Measurements from ENCODE around the gene PRKAR1B. TPM values are rescaled to one million over a fixed set of nuclear protein-coding genes. Genes with fewer than 3 reads are reported as not detected.

The PRKAR1B gene
- total and polyA plus RNA-seq, 2 donors (not counting 1 experiment from before 2014, with no cell fraction given), result 4.5 to 8.6 TPM

GRCh38 chr7:503575-504111, 223.4 kb downstream of the PRKAR1B start:
- H3K27ac ChIP-seq (ENCODE audit: low read length in 2 of 2), result no peak overlapping the region
- intact Hi-C loops (cut with micrococcal nuclease), result no loop called here
- 96% methylated on average over 20 of the region's 20 CpGs for WGBS (ENCODE audit: insufficient coverage)
- H3K36me3 ChIP-seq (replicated peaks in 1 of 2; ENCODE audit: control extremely low read depth in 1 of 2, control insufficient read depth in 1 of 2, extremely low read depth in 1 of 2, insufficient read depth in 2 of 2, low read length in 1 of 2), result no peaks in the 10 kb centered on the region
- no peak for DNase-seq
- no peak overlapping the region for H3K27ac Mint-ChIP-seq
- ChIA-PET CTCF (no interaction called here), POLR2A (no interaction called here)
- H3K27me3 ChIP-seq (replicated peaks in 1 of 4; ENCODE audit: control extremely low read depth in 1 of 4, control insufficient read depth in 3 of 4, insufficient read depth in 4 of 4, low read length in 3 of 4), result no peaks in the 10 kb centered on the region
- H3K79me2 ChIP-seq (ENCODE audit: control insufficient read depth, insufficient read depth, low read length), result no peaks in the 10 kb centered on the region
- no peak overlapping the region for H3K4me2 ChIP-seq (replicated peaks; ENCODE audit: low read depth, low read length, poor library complexity, severe bottlenecking)
- no peak for ATAC-seq (ENCODE audit: low read depth)
- H3K4me1 ChIP-seq (ENCODE audit: control insufficient read depth in 2 of 2, insufficient read depth in 2 of 2, low read length in 2 of 2), result no peaks in the 10 kb centered on the region
- no peaks in the 10 kb centered on the region for H3K4me1 Mint-ChIP-seq
- no peak overlapping the region for H2AFZ ChIP-seq (ENCODE audit: insufficient read depth, low read depth, low read length, poor library complexity, severe bottlenecking)
- H3K4me3 ChIP-seq (ENCODE audit: control extremely low read depth in 1 of 5, extremely low read depth in 1 of 5, insufficient read depth in 1 of 5, low read depth in 2 of 5, low read length in 4 of 5), result no peak overlapping the region
- H3K27me3 Mint-ChIP-seq, result no peaks in the 10 kb centered on the region
- H3K4me3 Mint-ChIP-seq, result no peak overlapping the region
- TF ChIP-seq EZH2 (IDR thresholded peaks at IDR 0.05; ENCODE audit: borderline replicate concordance, insufficient read depth, low read depth, low read length, poor library complexity, severe bottlenecking), result no peak
- no peak for TF ChIP-seq CTCF (IDR thresholded peaks at IDR 0.05)
- no peaks in the 10 kb centered on the region for H4K20me1 ChIP-seq (ENCODE audit: control insufficient read depth, insufficient read depth, low read length, poor library complexity, severe bottlenecking)
- no peaks in the 10 kb centered on the region for H3K9me3 Mint-ChIP-seq (ENCODE audit: insufficient read depth)
- peaks cover 0 to 11% (median 0%) of the 10 kb centered on the region in 3 donors for H3K9me3 ChIP-seq (ENCODE audit: control extremely low read depth in 1 of 3, control insufficient read depth in 2 of 3, insufficient read depth in 1 of 3, low read length in 2 of 3)
- no peak overlapping the region for H3K9ac ChIP-seq (ENCODE audit: low read length)

GRCh38 chr7:502296-502695, 224.8 kb downstream of the PRKAR1B start:
- DNase-seq (no peak), ATAC-seq (ENCODE audit: low read depth) (no peak)
- Mint-ChIP-seq H3K9me3 (ENCODE audit: insufficient read depth) (no peaks in the 10 kb centered on the region), H3K4me3 (no peak overlapping the region), H3K27me3 (no peaks in the 10 kb centered on the region), H3K27ac (no peak overlapping the region), H3K4me1 (no peaks in the 10 kb centered on the region)
- intact Hi-C loops (cut with micrococcal nuclease), result no loop called here
- peaks cover 0 to 11% (median 0%) of the 10 kb centered on the region in 3 donors for H3K9me3 ChIP-seq (ENCODE audit: control extremely low read depth in 1 of 3, control insufficient read depth in 2 of 3, insufficient read depth in 1 of 3, low read length in 2 of 3)
- no peak overlapping the region for H3K27ac ChIP-seq (ENCODE audit: low read length in 2 of 2)
- H3K4me2 ChIP-seq (replicated peaks; ENCODE audit: low read depth, low read length, poor library complexity, severe bottlenecking), result no peak overlapping the region
- TF ChIP-seq EZH2 (IDR thresholded peaks at IDR 0.05; ENCODE audit: borderline replicate concordance, insufficient read depth, low read depth, low read length, poor library complexity, severe bottlenecking) (no peak), CTCF (IDR thresholded peaks at IDR 0.05) (no peak)
- no peak overlapping the region for H3K9ac ChIP-seq (ENCODE audit: low read length)
- ChIA-PET POLR2A (no interaction called here), CTCF (no interaction called here)
- no peaks in the 10 kb centered on the region for H3K4me1 ChIP-seq (ENCODE audit: control insufficient read depth in 2 of 2, insufficient read depth in 2 of 2, low read length in 2 of 2)
- 92% methylated on average over 11 of the region's 13 CpGs for WGBS (ENCODE audit: insufficient coverage)
- H3K36me3 ChIP-seq (replicated peaks in 1 of 2; ENCODE audit: control extremely low read depth in 1 of 2, control insufficient read depth in 1 of 2, extremely low read depth in 1 of 2, insufficient read depth in 2 of 2, low read length in 1 of 2), result no peaks in the 10 kb centered on the region
- no peaks in the 10 kb centered on the region for H3K79me2 ChIP-seq (ENCODE audit: control insufficient read depth, insufficient read depth, low read length)
- no peak overlapping the region for H3K4me3 ChIP-seq (ENCODE audit: control extremely low read depth in 1 of 5, extremely low read depth in 1 of 5, insufficient read depth in 1 of 5, low read depth in 2 of 5, low read length in 4 of 5)
- no peak overlapping the region for H2AFZ ChIP-seq (ENCODE audit: insufficient read depth, low read depth, low read length, poor library complexity, severe bottlenecking)
- no peaks in the 10 kb centered on the region for H4K20me1 ChIP-seq (ENCODE audit: control insufficient read depth, insufficient read depth, low read length, poor library complexity, severe bottlenecking)
- H3K27me3 ChIP-seq (replicated peaks in 1 of 4; ENCODE audit: control extremely low read depth in 1 of 4, control insufficient read depth in 3 of 4, insufficient read depth in 4 of 4, low read length in 3 of 4), result no peaks in the 10 kb centered on the region

Measured in B cell (primary cell).